Spleen (tissue), 7 donors: Measurements from ENCODE around the gene FEN1.

ENCODE experiments used
- POLR2AphosphoS5 ChIP-seq, 3 donors: sonication (generic); formaldehyde crosslinking; IDR thresholded peaks; one replicate each; pipeline ENCODE4 v1.5.1; 2017; ENCODE audit warnings: antibody characterized with exemption in 3 of 3
- TF ChIP-seq, protein P1 (sequence below), 11 experiments: fragments of 200-600 bp in 7 of 11; fragments of 450-650 bp in 4 of 11; sonication (generic) in 4 of 11; IDR thresholded peaks in 8 of 11; conservative IDR thresholded peaks in 3 of 11; 1 replicate in 7 of 11; 2 replicates in 4 of 11; pipeline versions ENCODE4 v1.4.0 to v1.8.0; 2016 to 2021; ENCODE audit warnings: antibody characterized with exemption in 11 of 11, inconsistent platforms in 4 of 11, mild to moderate bottlenecking in 1 of 11
- donor health status: DM: no; HTN: no; CAD: no; lungs with moderate emphysema.
- donor health status: DM: no; HTN: no; CAD: no.
- donor health status: DM: no; HTN: no; CAD: no.

DNA sequence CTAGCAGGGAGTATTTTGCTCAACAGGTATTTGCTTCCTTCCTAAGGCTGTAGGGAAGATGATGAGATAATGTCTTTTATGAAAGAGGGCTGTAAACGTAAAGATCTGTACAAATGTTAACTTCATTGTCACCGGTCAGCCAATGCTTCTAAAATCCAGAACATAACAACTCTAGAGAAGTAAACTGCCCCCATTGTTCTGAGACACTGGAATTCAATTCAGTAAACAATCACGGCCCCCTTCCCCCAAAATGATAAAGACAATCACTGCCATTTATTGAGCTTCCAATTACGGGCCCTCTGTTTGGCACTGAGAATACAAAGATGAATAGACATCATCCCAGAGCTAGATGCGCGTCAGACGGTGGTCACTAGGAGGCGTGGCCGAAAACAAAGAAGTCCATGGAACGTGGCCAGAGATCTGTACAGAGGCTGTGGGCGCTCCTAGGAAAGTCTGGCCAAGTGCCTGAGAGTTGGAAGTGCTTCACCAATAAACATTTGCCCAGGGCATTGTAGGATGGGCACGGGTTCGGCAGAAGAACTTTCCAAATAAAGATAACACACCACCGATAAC lies 888 bp upstream of the FEN1 start:
- TF ChIP-seq, protein P1, sequence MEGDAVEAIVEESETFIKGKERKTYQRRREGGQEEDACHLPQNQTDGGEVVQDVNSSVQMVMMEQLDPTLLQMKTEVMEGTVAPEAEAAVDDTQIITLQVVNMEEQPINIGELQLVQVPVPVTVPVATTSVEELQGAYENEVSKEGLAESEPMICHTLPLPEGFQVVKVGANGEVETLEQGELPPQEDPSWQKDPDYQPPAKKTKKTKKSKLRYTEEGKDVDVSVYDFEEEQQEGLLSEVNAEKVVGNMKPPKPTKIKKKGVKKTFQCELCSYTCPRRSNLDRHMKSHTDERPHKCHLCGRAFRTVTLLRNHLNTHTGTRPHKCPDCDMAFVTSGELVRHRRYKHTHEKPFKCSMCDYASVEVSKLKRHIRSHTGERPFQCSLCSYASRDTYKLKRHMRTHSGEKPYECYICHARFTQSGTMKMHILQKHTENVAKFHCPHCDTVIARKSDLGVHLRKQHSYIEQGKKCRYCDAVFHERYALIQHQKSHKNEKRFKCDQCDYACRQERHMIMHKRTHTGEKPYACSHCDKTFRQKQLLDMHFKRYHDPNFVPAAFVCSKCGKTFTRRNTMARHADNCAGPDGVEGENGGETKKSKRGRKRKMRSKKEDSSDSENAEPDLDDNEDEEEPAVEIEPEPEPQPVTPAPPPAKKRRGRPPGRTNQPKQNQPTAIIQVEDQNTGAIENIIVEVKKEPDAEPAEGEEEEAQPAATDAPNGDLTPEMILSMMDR (IDR thresholded peaks at IDR 0.05 in 8 of 11, conservative IDR thresholded peaks at IDR 0.05 in 3 of 11), result no peak
- TF ChIP-seq POLR2AphosphoS5 (IDR thresholded peaks at IDR 0.05), result no peak
